CD4-positive, CD25-positive, alpha-beta regulatory T cell (primary cell): Measurements from ENCODE around the gene PLEKHH1. TPM values are rescaled to one million over a fixed set of nuclear protein-coding genes. Genes with fewer than 3 reads are reported as not detected.

ENCODE experiments used
- ATAC-seq, 2 donors: fragments of 150-1000 bp; cut with Tn5 transposase; one replicate each; pipeline ENCODE4 v1.10.0; 2021; ENCODE audit warnings: low read depth in 2 of 2, moderate number of reproducible peaks in 2 of 2, moderate library complexity in 1 of 2
- DNase-seq, 3 donors: peaks; one replicate each; pipeline versions ENCODE4 v3.0.0 to v3.0.0-alpha.2; 2012 to 2022; ENCODE audit warnings: mixed read lengths in 1 of 3
- H3K27ac ChIP-seq: one replicate; pipeline ENCODE4 v1.7.0; 2013; ENCODE audit warnings: mild to moderate bottlenecking, low read length; ENCODE audit not compliant: insufficient read depth, poor library complexity, severe bottlenecking
- H3K27me3 ChIP-seq: one replicate; pipeline ENCODE4 v1.7.0; 2013; ENCODE audit warnings: low read length; ENCODE audit not compliant: control insufficient read depth, insufficient read depth
- H3K36me3 ChIP-seq: one replicate; pipeline ENCODE4 v1.7.0; 2013; ENCODE audit warnings: mild to moderate bottlenecking, low read length, moderate library complexity; ENCODE audit not compliant: control insufficient read depth, insufficient read depth
- H3K4me1 ChIP-seq: 2 replicates; pipeline ENCODE4 v1.7.0; 2013; ENCODE audit warnings: mild to moderate bottlenecking, low read length; ENCODE audit not compliant: insufficient read depth, control insufficient read depth, poor library complexity, severe bottlenecking
- H3K4me3 ChIP-seq: one replicate; pipeline ENCODE4 v1.7.0; 2013; ENCODE audit warnings: low read depth, mild to moderate bottlenecking, low read length, moderate library complexity
- H3K9me3 ChIP-seq, 2 experiments: 1 replicate in 1 of 2; 2 replicates in 1 of 2; pipeline ENCODE4 v1.7.0; 2013; ENCODE audit warnings: low read length in 2 of 2, mild to moderate bottlenecking in 1 of 2, moderate library complexity in 1 of 2; ENCODE audit not compliant: control insufficient read depth in 2 of 2
- H3K27ac Mint-ChIP-seq, 3 donors: one replicate each; pipeline ENCODE4 v1.8.0; 2020 to 2022; ENCODE audit warnings: mild to moderate bottlenecking in 3 of 3, mixed read lengths in 3 of 3, moderate library complexity in 2 of 3
- H3K27me3 Mint-ChIP-seq: one replicate; pipeline ENCODE4 v1.8.0; 2022; ENCODE audit warnings: mild to moderate bottlenecking, mixed read lengths
- H3K36me3 Mint-ChIP-seq: one replicate; pipeline ENCODE4 v1.8.0; 2020; ENCODE audit warnings: mixed read lengths
- H3K4me1 Mint-ChIP-seq, 4 donors: one replicate each; pipeline ENCODE4 v1.8.0; 2020 to 2022; ENCODE audit warnings: mixed read lengths in 4 of 4, mild to moderate bottlenecking in 1 of 4
- H3K4me3 Mint-ChIP-seq, 4 donors: one replicate each; pipeline ENCODE4 v1.8.0; 2020 to 2022; ENCODE audit warnings: mild to moderate bottlenecking in 4 of 4, mixed read lengths in 4 of 4, moderate library complexity in 3 of 4
- H3K9me3 Mint-ChIP-seq, 7 donors: one replicate each; pipeline ENCODE4 v1.8.0; 2020 to 2022; ENCODE audit warnings: mixed read lengths in 7 of 7, mild to moderate bottlenecking in 3 of 7, moderate library complexity in 2 of 7
- polyA plus RNA-seq, 4 donors: library from polyadenylated mRNA; unstranded; fragments of 300-500 nt; fragmentation: Illumina TruSeq; gene quantifications; one replicate each; pipeline ENCODE4 v1.2.3, GENCODE V29; 2021
- total RNA-seq: library from RNA; stranded (reverse); gene quantifications from one replicate; pipeline ENCODE4 v1.2.3, GENCODE V29; 2022

PLEKHH1 gene
- total and polyA plus RNA-seq, 5 donors from 2014 or later = 0.05 to 0.24 (median 0.15) TPM; not detected in 2

- H3K9me3 Mint-ChIP-seq = peaks cover 0 to 3% (median 0%) of the 10 kb centered on the region in 7 donors
- peak overlapping the region in 1 of 4 donors; percentile 20 for H3K4me3 Mint-ChIP-seq
- peaks cover 16% of the 10 kb centered on the region for H3K27me3 Mint-ChIP-seq
- DNase-seq (no peak), ATAC-seq (no peak)
- H3K36me3 Mint-ChIP-seq = no peaks in the 10 kb centered on the region
- peaks cover 0 to 20% (median 7%) of the 10 kb centered on the region in 4 donors for H3K4me1 Mint-ChIP-seq
- H3K9me3 ChIP-seq = no peaks in the 10 kb centered on the region
- no peak overlapping the region for H3K27ac ChIP-seq
- H3K27me3 ChIP-seq = no peaks in the 10 kb centered on the region
- no peak overlapping the region for H3K4me3 ChIP-seq
- no peaks in the 10 kb centered on the region for H3K36me3 ChIP-seq
- H3K4me1 ChIP-seq = peaks cover 17% of the 10 kb centered on the region
- peak overlapping the region in 1 of 3 donors; percentile 60 for H3K27ac Mint-ChIP-seq
These were observed 22.3 kb upstream of the PLEKHH1 start for GRCh38 chr14:67510836-67511235.

GRCh38 chr14:67512463-67513310 is 20.4 kb upstream of the PLEKHH1 start:
- H3K36me3 ChIP-seq = no peaks in the 10 kb centered on the region
- ATAC-seq = no peak
- H3K4me3 Mint-ChIP-seq = peak overlapping the region in 3 of 4 donors; percentile 1 to 95 (median 93)
- H3K4me1 ChIP-seq = peaks cover 19% of the 10 kb centered on the region
- no peaks in the 10 kb centered on the region for H3K9me3 ChIP-seq
- H3K27ac ChIP-seq = no peak overlapping the region
- H3K27ac Mint-ChIP-seq = peak overlapping the region; percentile 75 to 93 (median 91)
- no peaks in the 10 kb centered on the region for H3K36me3 Mint-ChIP-seq
- H3K27me3 Mint-ChIP-seq = peaks cover 20% of the 10 kb centered on the region
- peaks cover 0 to 26% (median 7%) of the 10 kb centered on the region in 4 donors for H3K4me1 Mint-ChIP-seq
- no peak for DNase-seq
- H3K4me3 ChIP-seq = no peak overlapping the region
- H3K27me3 ChIP-seq = no peaks in the 10 kb centered on the region
- peaks cover 0 to 1% (median 0%) of the 10 kb centered on the region in 7 donors for H3K9me3 Mint-ChIP-seq

- Histone ChIP-seq H3K27me3 (no peaks in the 10 kb centered on the region), H3K36me3 (no peaks in the 10 kb centered on the region), H3K4me3 (peak overlapping the region; percentile 7), H3K9me3 (no peaks in the 10 kb centered on the region), H3K27ac (peak overlapping the region; percentile 60), H3K4me1 (peaks cover 19% of the 10 kb centered on the region)
- Mint-ChIP-seq H3K4me1 (peaks cover 0 to 26% (median 7%) of the 10 kb centered on the region in 4 donors), H3K9me3 (peaks cover 0 to 1% (median 0%) of the 10 kb centered on the region in 7 donors), H3K4me3 (peak overlapping the region; percentile 90 to 95 (median 94)), H3K36me3 (no peaks in the 10 kb centered on the region), H3K27me3 (peaks cover 27% of the 10 kb centered on the region), H3K27ac (peak overlapping the region; percentile 91 to 95 (median 93))
- no peak for ATAC-seq
- DNase-seq = no peak
These were observed 19.4 kb upstream of the PLEKHH1 start for GRCh38 chr14:67513631-67514108.

- Histone ChIP-seq H3K9me3 (no peaks in the 10 kb centered on the region), H3K4me3 (no peak overlapping the region), H3K4me1 (peaks cover 19% of the 10 kb centered on the region), H3K27me3 (peaks cover 5% of the 10 kb centered on the region), H3K36me3 (no peaks in the 10 kb centered on the region), H3K27ac (peak overlapping the region; percentile 60)
- Mint-ChIP-seq H3K9me3 (peaks cover 0 to 1% (median 0%) of the 10 kb centered on the region in 7 donors), H3K36me3 (no peaks in the 10 kb centered on the region), H3K27me3 (peaks cover 31% of the 10 kb centered on the region), H3K4me1 (peaks cover 0 to 26% (median 6%) of the 10 kb centered on the region in 4 donors), H3K27ac (peak overlapping the region; percentile 91 to 95 (median 94)), H3K4me3 (peak overlapping the region; percentile 90 to 95 (median 94))
- no peak for DNase-seq
- ATAC-seq = no peak
These were observed 18.9 kb upstream of the PLEKHH1 start for GRCh38 chr14:67514203-67514607.

- Histone ChIP-seq H3K36me3 (no peaks in the 10 kb centered on the region), H3K27me3 (peaks cover 8% of the 10 kb centered on the region), H3K9me3 (no peaks in the 10 kb centered on the region), H3K27ac (peak overlapping the region; percentile 60), H3K4me3 (peak overlapping the region; percentile 19), H3K4me1 (peaks cover 19% of the 10 kb centered on the region)
- peaks cover 0 to 1% (median 0%) of the 10 kb centered on the region in 7 donors for H3K9me3 Mint-ChIP-seq
- H3K4me3 Mint-ChIP-seq = peak overlapping the region; percentile 90 to 95 (median 94)
- peaks cover 0 to 26% (median 6%) of the 10 kb centered on the region in 4 donors for H3K4me1 Mint-ChIP-seq
- H3K36me3 Mint-ChIP-seq = no peaks in the 10 kb centered on the region
- ATAC-seq = peak; percentile 50 to 52
- H3K27me3 Mint-ChIP-seq = peaks cover 37% of the 10 kb centered on the region
- peak overlapping the region; percentile 91 to 95 (median 94) for H3K27ac Mint-ChIP-seq
- DNase-seq = peak; percentile 29 to 63 (median 34)
These were observed 18.3 kb upstream of the PLEKHH1 start for GRCh38 chr14:67514650-67515385.

- H3K27me3 Mint-ChIP-seq = peaks cover 44% of the 10 kb centered on the region
- no peaks in the 10 kb centered on the region for H3K36me3 ChIP-seq
- H3K27ac ChIP-seq = no peak overlapping the region
- H3K9me3 Mint-ChIP-seq = peaks cover 0 to 3% (median 0%) of the 10 kb centered on the region in 7 donors
- peak overlapping the region in 1 of 3 donors; percentile 71 for H3K27ac Mint-ChIP-seq
- DNase-seq = peak in 2 of 3 donors; percentile 37 to 49
- peak overlapping the region; percentile 61 for H3K4me3 ChIP-seq
- no peaks in the 10 kb centered on the region for H3K9me3 ChIP-seq
- H3K4me1 ChIP-seq = peaks cover 19% of the 10 kb centered on the region
- peaks cover 8% of the 10 kb centered on the region for H3K27me3 ChIP-seq
- H3K36me3 Mint-ChIP-seq = no peaks in the 10 kb centered on the region
- peaks cover 0 to 26% (median 6%) of the 10 kb centered on the region in 4 donors for H3K4me1 Mint-ChIP-seq
- peak; percentile 62 to 70 for ATAC-seq
- peak overlapping the region; percentile 77 to 90 (median 83) for H3K4me3 Mint-ChIP-seq
These were observed 17.6 kb upstream of the PLEKHH1 start for GRCh38 chr14:67515386-67516079.

GRCh38 chr14:67516676-67517075 is 16.4 kb upstream of the PLEKHH1 start:
- H3K9me3 ChIP-seq = no peaks in the 10 kb centered on the region
- no peak overlapping the region for H3K27ac ChIP-seq
- no peak for DNase-seq
- Mint-ChIP-seq H3K27me3 (peaks cover 47% of the 10 kb centered on the region), H3K27ac (peak overlapping the region in 2 of 3 donors; percentile 26 to 59), H3K9me3 (peaks cover 0 to 3% (median 0%) of the 10 kb centered on the region in 7 donors), H3K4me3 (peak overlapping the region; percentile 71 to 84 (median 80)), H3K4me1 (peaks cover 0 to 26% (median 6%) of the 10 kb centered on the region in 4 donors), H3K36me3 (no peaks in the 10 kb centered on the region)
- H3K4me1 ChIP-seq = peaks cover 19% of the 10 kb centered on the region
- no peaks in the 10 kb centered on the region for H3K36me3 ChIP-seq
- no peak overlapping the region for H3K4me3 ChIP-seq
- H3K27me3 ChIP-seq = peaks cover 8% of the 10 kb centered on the region
- no peak for ATAC-seq
